Measurements from ENCODE around the gene PSD2.

PSD2 gene

DNA sequence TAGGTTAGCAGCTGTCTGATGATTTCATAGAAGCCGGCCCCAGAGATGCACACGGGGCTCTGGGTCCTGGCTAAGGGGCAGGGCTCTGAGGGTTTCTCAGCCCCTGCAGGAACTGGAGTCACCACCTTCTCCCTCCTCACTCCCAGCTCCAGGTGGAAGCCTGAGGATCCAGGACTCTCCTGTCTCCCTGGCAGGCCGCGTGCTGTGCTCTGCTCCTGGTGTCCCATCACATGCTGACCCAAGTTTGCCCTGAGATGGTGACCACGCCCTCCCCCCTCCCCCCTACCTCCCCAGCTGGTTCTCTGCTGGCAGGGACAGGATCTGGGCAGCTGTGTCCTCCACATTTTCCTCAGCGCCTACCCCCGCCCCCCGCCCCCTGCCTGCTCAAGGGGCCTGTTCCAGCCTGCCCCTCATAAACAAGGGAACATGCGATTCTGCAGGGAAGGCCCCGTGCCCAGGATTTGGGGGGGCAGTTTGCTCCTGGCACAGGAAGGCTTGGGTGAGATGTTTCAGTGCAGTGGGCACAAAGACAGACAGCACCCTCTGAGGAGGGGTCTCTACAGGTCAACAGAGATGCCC is 87.4 kb downstream of the PSD2 start:
- TF ChIP-seq, protein P1, sequence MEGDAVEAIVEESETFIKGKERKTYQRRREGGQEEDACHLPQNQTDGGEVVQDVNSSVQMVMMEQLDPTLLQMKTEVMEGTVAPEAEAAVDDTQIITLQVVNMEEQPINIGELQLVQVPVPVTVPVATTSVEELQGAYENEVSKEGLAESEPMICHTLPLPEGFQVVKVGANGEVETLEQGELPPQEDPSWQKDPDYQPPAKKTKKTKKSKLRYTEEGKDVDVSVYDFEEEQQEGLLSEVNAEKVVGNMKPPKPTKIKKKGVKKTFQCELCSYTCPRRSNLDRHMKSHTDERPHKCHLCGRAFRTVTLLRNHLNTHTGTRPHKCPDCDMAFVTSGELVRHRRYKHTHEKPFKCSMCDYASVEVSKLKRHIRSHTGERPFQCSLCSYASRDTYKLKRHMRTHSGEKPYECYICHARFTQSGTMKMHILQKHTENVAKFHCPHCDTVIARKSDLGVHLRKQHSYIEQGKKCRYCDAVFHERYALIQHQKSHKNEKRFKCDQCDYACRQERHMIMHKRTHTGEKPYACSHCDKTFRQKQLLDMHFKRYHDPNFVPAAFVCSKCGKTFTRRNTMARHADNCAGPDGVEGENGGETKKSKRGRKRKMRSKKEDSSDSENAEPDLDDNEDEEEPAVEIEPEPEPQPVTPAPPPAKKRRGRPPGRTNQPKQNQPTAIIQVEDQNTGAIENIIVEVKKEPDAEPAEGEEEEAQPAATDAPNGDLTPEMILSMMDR (IDR thresholded peaks at IDR 0.05; ENCODE audit: low read depth, low read length), result no peak
- no peak overlapping the region for H3K4me3 ChIP-seq (replicated peaks in 1 of 2; ENCODE audit: low read depth in 2 of 2, low read length in 2 of 2)
- DNase-seq (ENCODE audit: low read depth in 2 of 2), result no peak

DNA sequence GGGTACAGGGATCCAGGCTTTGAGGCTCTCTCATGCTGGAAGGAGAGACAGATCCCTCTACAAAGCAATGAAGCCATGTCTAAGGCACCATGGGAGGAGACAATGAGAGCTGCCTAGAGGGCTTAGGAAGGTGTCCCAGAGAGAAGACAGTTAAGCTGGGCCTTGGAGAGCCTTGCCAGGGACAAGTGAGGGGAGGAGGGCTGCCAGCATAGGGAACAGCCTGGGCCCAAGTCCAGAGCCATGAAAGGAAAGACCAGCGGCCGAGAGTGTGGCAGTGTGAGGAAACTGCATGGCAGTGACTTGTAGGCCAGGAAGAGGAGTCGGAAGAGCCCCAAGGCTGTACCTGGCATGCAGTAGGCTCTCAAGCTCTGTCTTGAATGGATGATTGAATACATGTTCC is 88.5 kb downstream of the PSD2 start:
- TF ChIP-seq, protein P1 (IDR thresholded peaks at IDR 0.05; ENCODE audit: low read depth, low read length), result no peak
- DNase-seq (ENCODE audit: low read depth in 2 of 2), result no peak
- no peak overlapping the region for H3K4me3 ChIP-seq (replicated peaks in 1 of 2; ENCODE audit: low read depth in 2 of 2, low read length in 2 of 2)

DNA sequence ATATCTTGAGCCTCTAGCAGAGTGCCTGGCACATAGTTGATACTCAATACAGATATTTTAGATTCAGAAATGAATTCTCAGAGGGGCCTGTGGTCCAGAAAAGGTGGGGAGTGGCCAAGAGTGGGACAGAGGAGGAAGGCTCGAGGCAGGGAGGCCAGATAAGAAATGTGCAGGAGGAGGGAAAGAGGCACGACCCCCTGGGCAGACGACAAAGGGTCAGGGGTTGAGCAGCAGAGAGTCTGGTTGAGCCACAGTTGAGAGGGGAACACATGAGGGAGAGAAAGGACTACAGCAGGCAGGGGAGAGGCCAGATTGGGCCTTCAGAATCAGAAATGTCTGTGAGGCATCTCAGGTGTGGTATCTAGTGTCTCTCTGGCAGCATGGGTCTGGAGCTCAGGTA is 89.1 kb downstream of the PSD2 start:
- TF ChIP-seq, protein P1 (IDR thresholded peaks at IDR 0.05; ENCODE audit: low read depth, low read length), result no peak
- H3K4me3 ChIP-seq (replicated peaks in 1 of 2; ENCODE audit: low read depth in 2 of 2, low read length in 2 of 2), result no peak overlapping the region
- DNase-seq (ENCODE audit: low read depth in 2 of 2), result no peak

DNA sequence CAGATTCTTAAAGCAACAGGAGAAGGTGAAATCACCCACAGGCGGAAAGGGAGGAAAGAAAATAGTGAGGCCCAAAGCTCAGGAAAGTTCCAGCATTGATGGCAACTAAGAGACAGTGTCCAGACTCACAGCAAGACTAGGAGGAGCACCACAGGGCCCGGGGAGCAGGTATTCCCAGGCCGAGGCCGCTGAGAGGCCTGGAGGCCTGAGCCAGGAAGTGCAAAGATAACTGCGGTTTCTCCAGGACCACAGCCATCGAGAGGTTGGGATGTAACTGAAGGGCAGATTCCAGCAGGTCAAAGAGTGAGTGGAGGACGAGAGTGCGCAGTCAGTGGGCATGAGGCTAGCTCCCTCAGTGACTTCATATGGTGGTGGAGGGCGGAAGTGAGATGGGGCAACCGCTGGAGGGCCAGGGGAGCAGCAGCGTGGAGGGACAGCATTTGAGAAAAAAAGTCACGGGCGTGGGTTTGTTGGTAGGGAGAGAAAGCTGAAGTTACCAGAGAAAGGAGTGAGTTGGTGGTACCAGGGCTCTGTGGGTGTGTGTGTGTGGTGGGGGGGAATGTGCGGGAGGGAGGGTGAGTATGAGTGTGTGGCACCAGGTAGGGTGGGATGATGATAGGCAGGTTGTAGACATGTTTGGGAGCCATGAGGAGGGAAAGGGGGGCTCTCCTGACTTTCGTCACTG is 89.7 kb downstream of the PSD2 start:
- no peak for DNase-seq (ENCODE audit: low read depth in 2 of 2)
- TF ChIP-seq, protein P1 (IDR thresholded peaks at IDR 0.05; ENCODE audit: low read depth, low read length), result no peak
- H3K4me3 ChIP-seq (replicated peaks in 1 of 2; ENCODE audit: low read depth in 2 of 2, low read length in 2 of 2), result no peak overlapping the region

DNA sequence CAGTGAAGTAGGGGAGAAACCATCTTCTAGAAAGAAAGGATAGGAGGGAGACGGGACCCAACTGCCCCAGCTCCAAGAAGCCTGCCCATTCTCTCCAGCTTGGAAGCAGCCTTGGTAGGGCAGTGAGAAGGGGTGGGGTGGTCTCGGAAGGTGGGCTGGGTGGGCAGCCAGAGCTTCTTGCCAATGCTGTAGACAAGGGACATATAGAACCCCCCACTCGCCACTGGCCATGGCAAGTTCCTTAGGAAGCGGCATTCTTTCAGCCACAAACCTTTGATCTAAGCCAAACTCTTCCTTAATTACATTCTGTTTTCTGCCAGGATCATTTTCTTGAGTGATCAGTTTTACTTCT is 90.2 kb downstream of the PSD2 start:
- TF ChIP-seq, protein P1 (IDR thresholded peaks at IDR 0.05; ENCODE audit: low read depth, low read length), result no peak
- no peak for DNase-seq (ENCODE audit: low read depth in 2 of 2)
- no peak overlapping the region for H3K4me3 ChIP-seq (replicated peaks in 1 of 2; ENCODE audit: low read depth in 2 of 2, low read length in 2 of 2)

DNA sequence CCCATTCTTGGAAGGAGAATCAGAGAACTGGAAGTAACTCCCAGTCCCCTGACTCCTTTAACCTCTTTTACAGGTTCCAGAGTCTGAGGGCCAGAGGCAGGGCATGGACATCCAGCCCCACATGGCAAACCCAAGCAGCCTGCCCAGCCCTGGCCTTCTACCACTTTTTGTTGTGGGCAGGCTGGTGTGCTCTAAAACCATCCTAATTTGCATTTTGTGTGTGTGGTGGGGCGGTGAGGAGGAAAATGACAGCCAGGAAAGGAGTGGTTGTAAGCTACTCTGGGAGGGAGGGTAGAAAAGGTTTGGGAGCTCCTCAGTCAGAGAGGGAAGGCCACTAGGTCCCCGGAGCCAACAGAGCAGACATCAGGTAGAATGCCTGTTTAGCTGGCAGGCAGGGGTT is 90.6 kb downstream of the PSD2 start:
- TF ChIP-seq, protein P1 (IDR thresholded peaks at IDR 0.05; ENCODE audit: low read depth, low read length), result no peak
- DNase-seq (ENCODE audit: low read depth in 2 of 2), result no peak

DNA sequence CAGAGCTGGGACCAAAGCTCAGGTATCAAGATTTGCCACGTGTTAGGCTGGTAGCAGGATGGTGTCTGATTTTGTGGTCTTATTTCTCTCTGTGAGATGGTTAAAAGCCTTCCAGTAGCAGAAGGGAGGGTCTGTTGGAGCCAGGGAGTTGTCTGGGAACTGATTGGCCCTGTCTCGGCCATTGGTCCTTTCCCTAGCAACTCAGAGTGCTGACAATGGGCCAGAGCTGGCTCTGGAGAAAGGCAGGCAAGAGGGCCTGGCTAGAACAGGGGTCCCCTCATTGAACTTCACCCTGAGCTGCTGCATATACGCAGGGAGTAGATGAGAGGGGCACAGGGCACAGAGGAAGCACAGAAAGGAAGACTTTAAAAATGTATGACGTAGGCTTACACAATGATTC is 92.8 kb downstream of the PSD2 start:
- TF ChIP-seq, protein P1 (IDR thresholded peaks at IDR 0.05; ENCODE audit: low read depth, low read length), result no peak
- H3K4me3 ChIP-seq (replicated peaks in 1 of 2; ENCODE audit: low read depth in 2 of 2, low read length in 2 of 2), result no peak overlapping the region
- DNase-seq (ENCODE audit: low read depth in 2 of 2), result no peak

More for the DNA sequence above, 90.6 kb downstream of the PSD2 start:
- no peak overlapping the region for H3K4me3 ChIP-seq (replicated peaks in 1 of 2; ENCODE audit: low read depth in 2 of 2, low read length in 2 of 2)
